Neural crest cell (in vitro differentiated cells): ENCODE data around the gene GRWD1. TPM values are rescaled to one million over a fixed set of nuclear protein-coding genes. Genes with fewer than 3 reads are reported as not detected.

Experiments
- DNase-seq: peaks from one replicate; pipeline ENCODE4 v3.0.0; 2021; ENCODE audit warnings: low read depth, mixed read lengths, low spot score
- H3K27ac Mint-ChIP-seq: one replicate; pipeline ENCODE4 v1.8.0; 2021; ENCODE audit warnings: mild to moderate bottlenecking, mixed read lengths; ENCODE audit not compliant: unreplicated experiment
- H3K27me3 Mint-ChIP-seq: 2 replicates; pipeline ENCODE4 v1.8.0; 2021; ENCODE audit warnings: low read depth, mild to moderate bottlenecking, mixed read lengths
- H3K36me3 Mint-ChIP-seq: 2 replicates; pipeline ENCODE4 v1.8.0; 2021; ENCODE audit warnings: low read depth, mild to moderate bottlenecking, mixed read lengths
- H3K4me1 Mint-ChIP-seq: 2 replicates; pipeline ENCODE4 v1.8.0; 2021; ENCODE audit warnings: mixed read lengths
- H3K4me3 Mint-ChIP-seq: one replicate; pipeline ENCODE4 v1.8.0; 2021; ENCODE audit warnings: mild to moderate bottlenecking, mixed read lengths
- H3K9me3 Mint-ChIP-seq: 2 replicates; pipeline ENCODE4 v1.8.0; 2021; ENCODE audit warnings: mixed read lengths
- CTCF ChIP-seq: fragments of 200-600 bp; sonication (generic); conservative IDR thresholded peaks from 2 replicates; pipeline ENCODE4 v1.5.0; 2021; ENCODE audit warnings: antibody characterized with exemption, mild to moderate bottlenecking
- total RNA-seq: library from RNA; stranded (reverse); gene quantifications from 2 replicates; pipeline ENCODE4 v1.2.1, GENCODE V29; 2021

The GRWD1 gene
- total RNA-seq, 1 donor from 2014 or later, result 56.1 TPM

- peaks cover 4% of the 10 kb centered on the region for H3K36me3 Mint-ChIP-seq
- no peaks in the 10 kb centered on the region for H3K9me3 Mint-ChIP-seq
Observed at GRCh38 chr19:48448563-48448962, 2.8 kb downstream of the GRWD1 start.

GRCh38 chr19:48450441-48450840, 4.7 kb downstream of the GRWD1 start:
- peaks cover 28% of the 10 kb centered on the region for H3K4me1 Mint-ChIP-seq
- DNase-seq, result no peak
- no peak overlapping the region for H3K27ac Mint-ChIP-seq
- no peak overlapping the region for H3K4me3 Mint-ChIP-seq
- peaks cover 4% of the 10 kb centered on the region for H3K36me3 Mint-ChIP-seq
- H3K27me3 Mint-ChIP-seq, result no peaks in the 10 kb centered on the region
- H3K9me3 Mint-ChIP-seq, result no peaks in the 10 kb centered on the region
- no peak for TF ChIP-seq CTCF

More at GRCh38 chr19:48448563-48448962, 2.8 kb downstream of the GRWD1 start:
- no peak for DNase-seq
- Mint-ChIP-seq H3K4me1 (peaks cover 41% of the 10 kb centered on the region), H3K27ac (peak overlapping the region; percentile 39), H3K27me3 (no peaks in the 10 kb centered on the region), H3K4me3 (peak overlapping the region; percentile 97)
- TF ChIP-seq CTCF, result no peak

- Mint-ChIP-seq H3K9me3 (no peaks in the 10 kb centered on the region), H3K36me3 (peaks cover 4% of the 10 kb centered on the region), H3K27ac (no peak overlapping the region), H3K4me1 (peaks cover 24% of the 10 kb centered on the region), H3K4me3 (no peak overlapping the region), H3K27me3 (no peaks in the 10 kb centered on the region)
- DNase-seq, result no peak
- no peak for TF ChIP-seq CTCF
Observed at GRCh38 chr19:48450863-48451262, 5.1 kb downstream of the GRWD1 start.

GRCh38 chr19:48451624-48452023, 5.8 kb downstream of the GRWD1 start:
- H3K27me3 Mint-ChIP-seq, result no peaks in the 10 kb centered on the region
- peaks cover 20% of the 10 kb centered on the region for H3K4me1 Mint-ChIP-seq
- H3K27ac Mint-ChIP-seq, result peak overlapping the region; percentile 96
- no peaks in the 10 kb centered on the region for H3K9me3 Mint-ChIP-seq
- H3K4me3 Mint-ChIP-seq, result peak overlapping the region; percentile 73
- TF ChIP-seq CTCF, result no peak
- H3K36me3 Mint-ChIP-seq, result peaks cover 4% of the 10 kb centered on the region
- DNase-seq, result no peak

GRCh38 chr19:48452289-48453190, 6.8 kb downstream of the GRWD1 start:
- Mint-ChIP-seq H3K4me3 (no peak overlapping the region), H3K9me3 (no peaks in the 10 kb centered on the region), H3K36me3 (peaks cover 4% of the 10 kb centered on the region), H3K27me3 (no peaks in the 10 kb centered on the region), H3K27ac (no peak overlapping the region), H3K4me1 (peaks cover 18% of the 10 kb centered on the region)
- no peak for TF ChIP-seq CTCF
- DNase-seq, result no peak
